ENCODE measurements around the gene JAGN1. TPM values are rescaled to one million over a fixed set of nuclear protein-coding genes. Genes with fewer than 3 reads are reported as not detected.

JAGN1 gene
- total and polyA plus RNA-seq, 2 donors (not counting 1 experiment from before 2014, with no cell fraction given): 20.3 to 25.7 TPM

DNA sequence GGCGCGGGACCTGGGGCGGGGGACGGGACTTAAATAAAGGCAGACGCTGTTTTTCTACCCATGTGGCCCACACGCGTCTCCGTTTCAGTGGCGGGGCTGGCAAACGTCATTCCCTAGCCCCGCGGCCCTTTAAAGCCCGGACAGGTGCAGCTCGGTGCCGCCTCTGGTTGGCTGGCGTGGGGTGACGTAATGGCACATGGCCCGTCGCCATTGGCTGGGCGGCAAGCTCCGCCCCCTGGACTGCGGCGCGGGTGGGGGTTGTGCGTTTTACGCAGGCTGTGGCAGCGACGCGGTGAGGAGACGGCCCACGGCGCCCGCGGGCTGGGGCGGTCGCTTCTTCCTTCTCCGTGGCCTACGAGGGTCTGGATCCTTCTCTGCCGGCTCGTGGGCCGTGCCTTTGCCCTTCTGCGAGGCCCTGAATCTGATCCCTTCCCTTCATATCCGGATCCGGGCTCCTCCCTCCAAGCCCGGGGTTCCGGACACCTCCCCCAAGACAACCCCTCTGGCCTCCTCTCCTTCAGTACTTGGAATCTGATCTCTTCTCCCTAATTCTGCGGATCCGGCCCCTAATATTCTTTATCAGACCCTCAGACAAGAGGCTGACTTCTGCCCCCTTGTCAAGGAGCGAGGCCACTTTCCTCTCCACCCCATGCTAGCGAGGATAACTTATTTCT, 43.3 kb downstream of the JAGN1 start, which contains the start of gene CRELD1:
Gene CRELD1, plus strand, starts transcription at position 274 of the 674 bp plus-strand sequence. CDS start 605 bp downstream, outside the sequence.
- Mint-ChIP-seq H3K27ac (peak within 1 kb of the TSS; percentile 98), H3K4me1 (peaks cover 39% of the 10 kb centered on the region), H3K4me3 (peak within 1 kb of the TSS; percentile 94), H3K9me3 (ENCODE audit: insufficient read depth) (no peaks in the 10 kb centered on the region), H3K27me3 (no peaks in the 10 kb centered on the region)
- Histone ChIP-seq H3K4me3 (ENCODE audit: control extremely low read depth in 1 of 5, extremely low read depth in 1 of 5, insufficient read depth in 1 of 5, low read depth in 2 of 5, low read length in 4 of 5) (peak within 1 kb of the TSS; percentile 50 to 95 (median 59)), H3K4me1 (ENCODE audit: control insufficient read depth in 2 of 2, insufficient read depth in 2 of 2, low read length in 2 of 2) (peaks cover 22 to 26% of the 10 kb centered on the region in 2 donors), H3K4me2 (replicated peaks; ENCODE audit: low read depth, low read length, poor library complexity, severe bottlenecking) (peak within 1 kb of the TSS; percentile 92), H3K9me3 (ENCODE audit: control extremely low read depth in 1 of 3, control insufficient read depth in 2 of 3, insufficient read depth in 1 of 3, low read length in 2 of 3) (no peaks in the 10 kb centered on the region), H3K36me3 (replicated peaks in 1 of 2; ENCODE audit: control extremely low read depth in 1 of 2, control insufficient read depth in 1 of 2, extremely low read depth in 1 of 2, insufficient read depth in 2 of 2, low read length in 1 of 2) (peaks cover 0 to 26% of the 10 kb centered on the region in 2 experiments), H4K20me1 (ENCODE audit: control insufficient read depth, insufficient read depth, low read length, poor library complexity, severe bottlenecking) (no peaks in the 10 kb centered on the region), H3K27ac (ENCODE audit: low read length in 2 of 2) (peak within 1 kb of the TSS; percentile 82 to 94), H3K27me3 (replicated peaks in 1 of 4; ENCODE audit: control extremely low read depth in 1 of 4, control insufficient read depth in 3 of 4, insufficient read depth in 4 of 4, low read length in 3 of 4) (no peaks in the 10 kb centered on the region), H2AFZ (ENCODE audit: insufficient read depth, low read depth, low read length, poor library complexity, severe bottlenecking) (peak within 1 kb of the TSS; percentile 95), H3K9ac (ENCODE audit: low read length) (peak within 1 kb of the TSS; percentile 92), H3K79me2 (ENCODE audit: control insufficient read depth, insufficient read depth, low read length) (peaks cover 27% of the 10 kb centered on the region)
- POLR2A ChIA-PET: interaction anchor here (0.6 to 2.2 kb wide), 15 partner anchors 11 to 537 kb away, joined by 3 to 19 read pairs (median 7); partner anchors contain the start of genes ARPC4, BRPF1, EMC3 and JAGN1
- intact Hi-C loops (cut with micrococcal nuclease): loop anchor here (1.0 to 5.0 kb wide), 13 partner anchors 13 to 431 kb away; partner anchors contain the start of genes ARPC4, BRK1, BRPF1 and JAGN1
- CTCF ChIA-PET: interaction anchor here (0.6 to 6.0 kb wide), 18 partner anchors 8 to 430 kb away, joined by 3 to 47 read pairs (median 5); partner anchors contain the start of genes ARPC4, EMC3, JAGN1 and PRRT3
- ATAC-seq (ENCODE audit: low read depth) (peak; percentile 83), DNase-seq (peak; percentile 98)
- no peak for TF ChIP-seq EZH2 (IDR thresholded peaks at IDR 0.05; ENCODE audit: borderline replicate concordance, insufficient read depth, low read depth, low read length, poor library complexity, severe bottlenecking)
- WGBS (ENCODE audit: insufficient coverage): under 1% methylated on average over 50 of the region's 50 CpGs

DNA sequence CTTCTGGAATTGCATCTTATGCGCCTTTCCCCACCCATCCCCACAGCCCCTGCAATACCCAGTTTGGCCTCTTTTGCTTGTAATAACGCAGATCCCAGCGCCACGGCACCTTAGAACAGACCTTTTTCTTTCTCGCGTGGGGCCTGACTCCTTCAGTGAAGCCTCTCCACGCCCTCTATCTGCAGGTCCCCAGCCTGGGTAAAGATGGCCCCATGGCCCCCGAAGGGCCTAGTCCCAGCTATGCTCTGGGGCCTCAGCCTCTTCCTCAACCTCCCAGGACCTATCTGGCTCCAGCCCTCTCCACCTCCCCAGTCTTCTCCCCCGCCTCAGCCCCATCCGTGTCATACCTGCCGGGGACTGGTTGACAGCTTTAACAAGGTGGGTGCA, 43.8 kb downstream of the JAGN1 start:
- POLR2A ChIA-PET: interaction anchor here (0.6 to 1.9 kb wide), 7 partner anchors 12 to 538 kb away, joined by 3 to 11 read pairs (median 4); partner anchors contain the start of gene ARPC4
- H3K9me3 Mint-ChIP-seq (ENCODE audit: insufficient read depth): no peaks in the 10 kb centered on the region
- no peaks in the 10 kb centered on the region for H4K20me1 ChIP-seq (ENCODE audit: control insufficient read depth, insufficient read depth, low read length, poor library complexity, severe bottlenecking)
- peak overlapping the region; percentile 92 for H3K9ac ChIP-seq (ENCODE audit: low read length)
- H3K27me3 Mint-ChIP-seq: no peaks in the 10 kb centered on the region
- H3K4me3 Mint-ChIP-seq: peak overlapping the region; percentile 94
- H3K4me1 Mint-ChIP-seq: peaks cover 39% of the 10 kb centered on the region
- peak overlapping the region; percentile 82 to 94 for H3K27ac ChIP-seq (ENCODE audit: low read length in 2 of 2)
- peak overlapping the region; percentile 92 for H3K4me2 ChIP-seq (replicated peaks; ENCODE audit: low read depth, low read length, poor library complexity, severe bottlenecking)
- CTCF ChIA-PET: interaction anchor here (1.0 to 6.0 kb wide), 5 partner anchors 8 to 387 kb away, joined by 3 to 47 read pairs (median 14); partner anchors contain the start of genes PRRT3 and SEC13
- intact Hi-C loops (cut with micrococcal nuclease): loop anchor here (5.0 kb wide), 5 partner anchors 92 to 432 kb away; partner anchors contain the start of genes BRPF1, RPUSD3, TATDN2 and VHL
- TF ChIP-seq, protein P1, sequence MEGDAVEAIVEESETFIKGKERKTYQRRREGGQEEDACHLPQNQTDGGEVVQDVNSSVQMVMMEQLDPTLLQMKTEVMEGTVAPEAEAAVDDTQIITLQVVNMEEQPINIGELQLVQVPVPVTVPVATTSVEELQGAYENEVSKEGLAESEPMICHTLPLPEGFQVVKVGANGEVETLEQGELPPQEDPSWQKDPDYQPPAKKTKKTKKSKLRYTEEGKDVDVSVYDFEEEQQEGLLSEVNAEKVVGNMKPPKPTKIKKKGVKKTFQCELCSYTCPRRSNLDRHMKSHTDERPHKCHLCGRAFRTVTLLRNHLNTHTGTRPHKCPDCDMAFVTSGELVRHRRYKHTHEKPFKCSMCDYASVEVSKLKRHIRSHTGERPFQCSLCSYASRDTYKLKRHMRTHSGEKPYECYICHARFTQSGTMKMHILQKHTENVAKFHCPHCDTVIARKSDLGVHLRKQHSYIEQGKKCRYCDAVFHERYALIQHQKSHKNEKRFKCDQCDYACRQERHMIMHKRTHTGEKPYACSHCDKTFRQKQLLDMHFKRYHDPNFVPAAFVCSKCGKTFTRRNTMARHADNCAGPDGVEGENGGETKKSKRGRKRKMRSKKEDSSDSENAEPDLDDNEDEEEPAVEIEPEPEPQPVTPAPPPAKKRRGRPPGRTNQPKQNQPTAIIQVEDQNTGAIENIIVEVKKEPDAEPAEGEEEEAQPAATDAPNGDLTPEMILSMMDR (IDR thresholded peaks at IDR 0.05): peak; percentile 12
- TF ChIP-seq EZH2 (IDR thresholded peaks at IDR 0.05; ENCODE audit: borderline replicate concordance, insufficient read depth, low read depth, low read length, poor library complexity, severe bottlenecking): no peak
- no peak for DNase-seq
- H3K4me1 ChIP-seq (ENCODE audit: control insufficient read depth in 2 of 2, insufficient read depth in 2 of 2, low read length in 2 of 2): peaks cover 22 to 26% of the 10 kb centered on the region in 2 donors
- H3K4me3 ChIP-seq (ENCODE audit: control extremely low read depth in 1 of 5, extremely low read depth in 1 of 5, insufficient read depth in 1 of 5, low read depth in 2 of 5, low read length in 4 of 5): peak overlapping the region; percentile 50 to 95 (median 59)
- peaks cover 27% of the 10 kb centered on the region for H3K79me2 ChIP-seq (ENCODE audit: control insufficient read depth, insufficient read depth, low read length)
- H3K27ac Mint-ChIP-seq: peak overlapping the region; percentile 98
- peak overlapping the region; percentile 95 for H2AFZ ChIP-seq (ENCODE audit: insufficient read depth, low read depth, low read length, poor library complexity, severe bottlenecking)
- 12% methylated on average over 10 of the region's 11 CpGs for WGBS (ENCODE audit: insufficient coverage)
- H3K27me3 ChIP-seq (replicated peaks in 1 of 4; ENCODE audit: control extremely low read depth in 1 of 4, control insufficient read depth in 3 of 4, insufficient read depth in 4 of 4, low read length in 3 of 4): no peaks in the 10 kb centered on the region
- no peaks in the 10 kb centered on the region for H3K9me3 ChIP-seq (ENCODE audit: control extremely low read depth in 1 of 3, control insufficient read depth in 2 of 3, insufficient read depth in 1 of 3, low read length in 2 of 3)
- no peak for ATAC-seq (ENCODE audit: low read depth)
- H3K36me3 ChIP-seq (replicated peaks in 1 of 2; ENCODE audit: control extremely low read depth in 1 of 2, control insufficient read depth in 1 of 2, extremely low read depth in 1 of 2, insufficient read depth in 2 of 2, low read length in 1 of 2): peaks cover 0 to 26% of the 10 kb centered on the region in 2 experiments

All from B cell (primary cell).